Lung (tissue), 12 donors: ENCODE measurements around the gene HNRNPK. TPM values are rescaled to one million over a fixed set of nuclear protein-coding genes. Genes with fewer than 3 reads are reported as not detected.

ENCODE experiments used
- ATAC-seq: fragments of 200-7000 bp; cut with Tn5 transposase; one replicate; pipeline ENCODE4 v1.9.1; 2020; ENCODE audit warnings: moderate number of reproducible peaks; ENCODE audit not compliant: insufficient read depth, low FRiP score
- DNase-seq, 3 donors: peaks; one replicate each; pipeline ENCODE4 v3.0.0-alpha.2; 2013 to 2017
- H3K27ac ChIP-seq, 2 donors: one replicate each; pipeline ENCODE4 v1.5.1; 2013; ENCODE audit warnings: mild to moderate bottlenecking in 2 of 2, moderate library complexity in 2 of 2, control low read depth in 1 of 2, inconsistent platforms in 1 of 2, low read depth in 1 of 2, low read length in 1 of 2
- H3K27me3 ChIP-seq, 3 donors: one replicate each; pipeline ENCODE4 v1.5.1; 2013; ENCODE audit warnings: low read length in 2 of 3; ENCODE audit not compliant: control insufficient read depth in 3 of 3, insufficient read depth in 3 of 3
- H3K36me3 ChIP-seq, 4 donors: one replicate each; pipeline ENCODE4 v1.5.1; 2013; ENCODE audit warnings: low read length in 4 of 4, mild to moderate bottlenecking in 1 of 4, moderate library complexity in 1 of 4; ENCODE audit not compliant: control insufficient read depth in 4 of 4, insufficient read depth in 4 of 4
- H3K4me1 ChIP-seq, 5 donors: one replicate each; pipeline ENCODE4 v1.5.1; 2013; ENCODE audit warnings: low read length in 5 of 5, mild to moderate bottlenecking in 2 of 5, moderate library complexity in 1 of 5; ENCODE audit not compliant: control insufficient read depth in 5 of 5, insufficient read depth in 5 of 5
- H3K4me3 ChIP-seq: one replicate; pipeline ENCODE4 v1.5.1; 2013; ENCODE audit warnings: mild to moderate bottlenecking, control low read depth, moderate library complexity
- H3K9ac ChIP-seq, 2 donors: one replicate each; pipeline ENCODE4 v1.5.1; 2013; ENCODE audit warnings: low read length in 2 of 2, control low read depth in 1 of 2; ENCODE audit not compliant: insufficient read depth in 1 of 2
- H3K9me3 ChIP-seq, 4 donors: one replicate each; pipeline ENCODE4 v1.5.1; 2013; ENCODE audit warnings: low read length in 3 of 4, mild to moderate bottlenecking in 1 of 4, moderate library complexity in 1 of 4; ENCODE audit not compliant: control insufficient read depth in 4 of 4, insufficient read depth in 3 of 4
- WGBS, 2 donors: extraction: QIAGEN DNeasy Blood & Tissue Kit; methylation state at CpG; one replicate each; pipeline ENCODE4 v1.1.7; 2013; 5-methylcytosine and 5-hydroxymethylcytosine counted together
- polyA plus RNA-seq, 2 donors: library from polyadenylated mRNA; stranded (reverse); fragments of 200-250 nt; gene quantifications; one replicate each; pipeline ENCODE4 v1.2.1, GENCODE V29; 2013
- total RNA-seq, 2 donors: library from RNA; depleted of rRNA in 1 of 2; stranded (reverse); fragments of >200 nt in 1 of 2; gene quantifications; one replicate each; pipeline ENCODE4 v1.2.1, GENCODE V29; 2014 to 2021
- TF ChIP-seq, protein P1 (sequence below): IDR thresholded peaks from 2 replicates; pipeline ENCODE4 v1.5.1; 2012; ENCODE audit warnings: mild to moderate bottlenecking; ENCODE audit errors: control extremely low read depth, extremely low read depth
- donor health status: control.
- donor health status: control.
- donor health status: Bipolar disorder and iron deficiency.
- donor health status: healthy.
- donor health status: DM: yes; HTN: yes; CAD: no.

HNRNPK gene
- total and polyA plus RNA-seq, 4 donors = 188 to 719 (median 377) TPM

DNA sequence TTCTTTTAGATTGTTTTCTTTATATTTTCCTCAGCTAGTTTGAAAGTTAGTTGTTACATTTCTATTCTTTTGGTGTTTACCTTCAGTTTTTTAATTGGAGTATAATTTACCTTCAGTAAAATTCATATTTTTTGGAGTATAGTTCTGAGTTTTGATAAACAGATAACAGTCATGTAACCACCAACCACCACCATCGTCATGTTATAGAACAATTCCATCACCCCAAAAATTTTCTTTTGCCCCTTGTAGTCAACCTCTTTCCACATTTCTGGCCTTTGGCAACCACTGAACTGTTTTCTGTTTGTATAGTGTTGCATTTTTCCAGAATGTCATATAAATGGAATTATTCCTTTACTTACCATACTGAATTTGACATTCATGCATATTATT lies 7.4 kb upstream of the HNRNPK start:
- H3K36me3 ChIP-seq = peaks cover 3 to 8% (median 4%) of the 10 kb centered on the region in 4 donors
- DNase-seq = no peak
- H3K4me1 ChIP-seq = peaks cover 0 to 4% (median 0%) of the 10 kb centered on the region in 5 donors
- no peak for ATAC-seq
- TF ChIP-seq, protein P1, sequence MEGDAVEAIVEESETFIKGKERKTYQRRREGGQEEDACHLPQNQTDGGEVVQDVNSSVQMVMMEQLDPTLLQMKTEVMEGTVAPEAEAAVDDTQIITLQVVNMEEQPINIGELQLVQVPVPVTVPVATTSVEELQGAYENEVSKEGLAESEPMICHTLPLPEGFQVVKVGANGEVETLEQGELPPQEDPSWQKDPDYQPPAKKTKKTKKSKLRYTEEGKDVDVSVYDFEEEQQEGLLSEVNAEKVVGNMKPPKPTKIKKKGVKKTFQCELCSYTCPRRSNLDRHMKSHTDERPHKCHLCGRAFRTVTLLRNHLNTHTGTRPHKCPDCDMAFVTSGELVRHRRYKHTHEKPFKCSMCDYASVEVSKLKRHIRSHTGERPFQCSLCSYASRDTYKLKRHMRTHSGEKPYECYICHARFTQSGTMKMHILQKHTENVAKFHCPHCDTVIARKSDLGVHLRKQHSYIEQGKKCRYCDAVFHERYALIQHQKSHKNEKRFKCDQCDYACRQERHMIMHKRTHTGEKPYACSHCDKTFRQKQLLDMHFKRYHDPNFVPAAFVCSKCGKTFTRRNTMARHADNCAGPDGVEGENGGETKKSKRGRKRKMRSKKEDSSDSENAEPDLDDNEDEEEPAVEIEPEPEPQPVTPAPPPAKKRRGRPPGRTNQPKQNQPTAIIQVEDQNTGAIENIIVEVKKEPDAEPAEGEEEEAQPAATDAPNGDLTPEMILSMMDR = no peak
- no peak overlapping the region for H3K9ac ChIP-seq
- H3K27me3 ChIP-seq = no peaks in the 10 kb centered on the region
- H3K27ac ChIP-seq = no peak overlapping the region
- H3K4me3 ChIP-seq = no peak overlapping the region
- 87 to 91% methylated on average over 1 of the region's 1 CpG for WGBS, 2 donors
- no peaks in the 10 kb centered on the region for H3K9me3 ChIP-seq

- 65 to 71% methylated on average over 11 of the region's 11 CpGs for WGBS, 2 donors
- no peak overlapping the region for H3K27ac ChIP-seq
- TF ChIP-seq, protein P1 = no peak
- no peaks in the 10 kb centered on the region for H3K27me3 ChIP-seq
- ATAC-seq = no peak
- H3K4me3 ChIP-seq = no peak overlapping the region
- H3K36me3 ChIP-seq = peaks cover 3 to 8% (median 4%) of the 10 kb centered on the region in 4 donors
- H3K9ac ChIP-seq = no peak overlapping the region
- no peaks in the 10 kb centered on the region for H3K9me3 ChIP-seq
- DNase-seq = no peak
- H3K4me1 ChIP-seq = peaks cover 0 to 4% (median 3%) of the 10 kb centered on the region in 5 donors
Measured at GRCh38 chr9:83986765-83987401, 6.9 kb upstream of the HNRNPK start.

- Histone ChIP-seq H3K27me3 (no peaks in the 10 kb centered on the region), H3K4me3 (no peak overlapping the region), H3K9me3 (no peaks in the 10 kb centered on the region), H3K27ac (no peak overlapping the region), H3K4me1 (peaks cover 0 to 7% (median 3%) of the 10 kb centered on the region in 5 donors), H3K36me3 (peaks cover 3 to 8% (median 4%) of the 10 kb centered on the region in 4 donors), H3K9ac (no peak overlapping the region)
- TF ChIP-seq, protein P1 = no peak
- WGBS, 2 donors = 64 to 83% methylated on average over 3 of the region's 3 CpGs
- no peak for ATAC-seq
- DNase-seq = no peak
Measured at GRCh38 chr9:83986195-83986594, 6.2 kb upstream of the HNRNPK start.
